Keratinocyte (primary cell): Measurements from ENCODE around the gene ZNF362. TPM values are rescaled to one million over a fixed set of nuclear protein-coding genes. Genes with fewer than 3 reads are reported as not detected.

Experiments used
- DNase-seq: peaks from one replicate; pipeline ENCODE4 v3.0.0-alpha.2; 2011; ENCODE audit warnings: low read depth, missing footprints, low spot score
- FAIRE-seq: peaks from 2 replicates; lab custom pipeline; 2011; peaks lifted over from hg19 to GRCh38; lab: Jason Lieb, UNC
- H2AFZ ChIP-seq: 2 replicates; pipeline ENCODE4 v1.6.0; 2012; ENCODE audit warnings: low read length, control low read depth, inconsistent platforms; ENCODE audit not compliant: control insufficient read depth
- H3K27ac ChIP-seq: 2 replicates; pipeline ENCODE4 v1.5.1; 2011; ENCODE audit warnings: low read length; ENCODE audit not compliant: control insufficient read depth, insufficient read depth
- H3K27me3 ChIP-seq: 3 replicates; pipeline ENCODE4 v1.6.0; 2011; ENCODE audit warnings: low read length; ENCODE audit not compliant: control insufficient read depth, insufficient read depth; ENCODE audit errors: extremely low read depth
- H3K36me3 ChIP-seq, 2 experiments: 2 replicates in 1 of 2; 3 replicates in 1 of 2; pipeline ENCODE4 v1.5.1; 2011; ENCODE audit warnings: low read length in 2 of 2, mild to moderate bottlenecking in 1 of 2; ENCODE audit not compliant: control insufficient read depth in 2 of 2, insufficient read depth in 2 of 2; ENCODE audit errors: extremely low read depth in 1 of 2
- H3K4me1 ChIP-seq: 3 replicates; pipeline ENCODE4 v1.5.1; 2011; ENCODE audit warnings: low read length; ENCODE audit not compliant: control insufficient read depth, insufficient read depth; ENCODE audit errors: extremely low read depth
- H3K4me2 ChIP-seq: 3 replicates; pipeline ENCODE4 v1.6.0; 2011; ENCODE audit warnings: low read depth, low read length; ENCODE audit not compliant: control insufficient read depth, insufficient read depth; ENCODE audit errors: extremely low read depth
- H3K4me3 ChIP-seq, 3 experiments: fragments of 200-600 bp in 1 of 3; sonication (generic) in 1 of 3; 2 replicates in 2 of 3; 3 replicates in 1 of 3; pipeline ENCODE4 v1.5.1; 2011 to 2016; ENCODE audit warnings: low read length in 3 of 3, mild to moderate bottlenecking in 3 of 3, control low read depth in 2 of 3, inconsistent platforms in 1 of 3, low read depth in 1 of 3, mixed read lengths in 1 of 3, mixed run types in 1 of 3, moderate library complexity in 1 of 3; ENCODE audit not compliant: control insufficient read depth in 2 of 3, insufficient read depth in 2 of 3; ENCODE audit errors: extremely low read depth in 1 of 3
- H3K79me2 ChIP-seq: 2 replicates; pipeline ENCODE4 v1.6.0; 2012; ENCODE audit warnings: low read length; ENCODE audit not compliant: control insufficient read depth, insufficient read depth
- H3K9ac ChIP-seq: 3 replicates; pipeline ENCODE4 v1.6.0; 2011; ENCODE audit warnings: low read length; ENCODE audit not compliant: control insufficient read depth, insufficient read depth; ENCODE audit errors: extremely low read depth
- H3K9me1 ChIP-seq: 3 replicates; pipeline ENCODE4 v1.6.0; 2011; ENCODE audit warnings: low read length; ENCODE audit not compliant: control insufficient read depth, insufficient read depth; ENCODE audit errors: extremely low read depth
- H3K9me3 ChIP-seq: 2 replicates; pipeline ENCODE4 v1.5.1; 2012; ENCODE audit warnings: low read depth, low read length; ENCODE audit not compliant: control insufficient read depth
- H4K20me1 ChIP-seq: 3 replicates; pipeline ENCODE4 v1.6.0; 2011; ENCODE audit warnings: low read length; ENCODE audit not compliant: control insufficient read depth, insufficient read depth; ENCODE audit errors: extremely low read depth
- EZH2 ChIP-seq: IDR thresholded peaks from one replicate; pipeline ENCODE4 v1.6.1; 2012; ENCODE audit warnings: inconsistent platforms, mild to moderate bottlenecking, low read length, moderate library complexity
- dilution Hi-C: fragments of 300-500 bp; cut with MboI; formaldehyde crosslinking; loops from one replicate; pipeline ENCODE4 v1.7.0; 2020; ENCODE audit warnings: low sequenced_read_pairs; ENCODE audit not compliant: extremely low pct_ligation_motif_present
- polyA plus RNA-seq, 5 experiments: library from polyadenylated mRNA; depleted of rRNA in 3 of 5; stranded (reverse) in 3 of 5; stranded (forward) in 1 of 5; unstranded in 1 of 5; fragments of >200 nt; gene quantifications; 1 replicate in 1 of 5; 2 replicates in 3 of 5; 3 replicates in 1 of 5; pipeline versions ENCODE4 v1.2.1 to v1.2.3, GENCODE V29; 2011 to 2012; ENCODE audit warnings: missing spikeins in 2 of 5, low read depth in 1 of 5, low replicate concordance in 1 of 5
- TF ChIP-seq, protein P1 (sequence below), 3 experiments: IDR thresholded peaks in 1 of 3; conservative IDR thresholded peaks in 1 of 3; optimal IDR thresholded peaks in 1 of 3; 2 replicates in 2 of 3; 3 replicates in 1 of 3; pipeline versions ENCODE3 to v1.5.1; 2011; ENCODE audit warnings: low read length in 3 of 3, mild to moderate bottlenecking in 3 of 3, moderate library complexity in 2 of 3, control low read depth in 1 of 3, inconsistent platforms in 1 of 3; ENCODE audit not compliant: insufficient read depth in 2 of 3; ENCODE audit errors: extremely low read depth in 1 of 3

ZNF362 gene
- polyA plus RNA-seq, 1 donor (not counting 4 experiments of a cell fraction or from before 2014, with no cell fraction given): 2.2 TPM

DNA sequence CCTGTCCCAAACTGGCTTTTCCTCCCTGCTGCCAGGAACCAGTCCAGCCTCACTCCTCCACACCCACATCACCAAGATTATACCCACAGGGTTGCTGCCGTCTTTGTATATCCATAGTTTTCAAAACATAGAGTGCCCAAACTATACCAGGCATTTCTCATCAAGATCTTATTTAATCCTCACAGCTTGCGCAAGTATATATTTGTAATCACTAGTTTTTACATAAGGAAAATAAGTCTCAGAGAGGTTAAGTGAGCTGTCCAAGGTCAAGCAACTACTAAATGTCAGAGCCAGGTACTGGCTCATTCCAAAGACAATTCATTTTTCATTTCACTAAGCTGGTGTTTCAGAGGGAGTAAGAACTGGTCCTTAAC lies 34.9 kb upstream of the ZNF362 start:
- Histone ChIP-seq H3K4me3 (no peak overlapping the region), H3K9ac (peak overlapping the region; percentile 38), H3K4me1 (peaks cover 38% of the 10 kb centered on the region), H3K79me2 (no peaks in the 10 kb centered on the region), H4K20me1 (no peaks in the 10 kb centered on the region), H3K4me2 (peak overlapping the region; percentile 61), H3K9me1 (no peaks in the 10 kb centered on the region), H2AFZ (no peak overlapping the region), H3K36me3 (no peaks in the 10 kb centered on the region), H3K9me3 (no peaks in the 10 kb centered on the region), H3K27me3 (no peaks in the 10 kb centered on the region), H3K27ac (peak overlapping the region; percentile 80)
- TF ChIP-seq EZH2: no peak
- TF ChIP-seq, protein P1, sequence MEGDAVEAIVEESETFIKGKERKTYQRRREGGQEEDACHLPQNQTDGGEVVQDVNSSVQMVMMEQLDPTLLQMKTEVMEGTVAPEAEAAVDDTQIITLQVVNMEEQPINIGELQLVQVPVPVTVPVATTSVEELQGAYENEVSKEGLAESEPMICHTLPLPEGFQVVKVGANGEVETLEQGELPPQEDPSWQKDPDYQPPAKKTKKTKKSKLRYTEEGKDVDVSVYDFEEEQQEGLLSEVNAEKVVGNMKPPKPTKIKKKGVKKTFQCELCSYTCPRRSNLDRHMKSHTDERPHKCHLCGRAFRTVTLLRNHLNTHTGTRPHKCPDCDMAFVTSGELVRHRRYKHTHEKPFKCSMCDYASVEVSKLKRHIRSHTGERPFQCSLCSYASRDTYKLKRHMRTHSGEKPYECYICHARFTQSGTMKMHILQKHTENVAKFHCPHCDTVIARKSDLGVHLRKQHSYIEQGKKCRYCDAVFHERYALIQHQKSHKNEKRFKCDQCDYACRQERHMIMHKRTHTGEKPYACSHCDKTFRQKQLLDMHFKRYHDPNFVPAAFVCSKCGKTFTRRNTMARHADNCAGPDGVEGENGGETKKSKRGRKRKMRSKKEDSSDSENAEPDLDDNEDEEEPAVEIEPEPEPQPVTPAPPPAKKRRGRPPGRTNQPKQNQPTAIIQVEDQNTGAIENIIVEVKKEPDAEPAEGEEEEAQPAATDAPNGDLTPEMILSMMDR (optimal IDR thresholded peaks at IDR 0.05 in 1 of 3, IDR thresholded peaks at IDR 0.05 in 1 of 3, conservative IDR thresholded peaks at IDR 0.05 in 1 of 3; ENCODE audit: extremely low read depth in 1 of 3, insufficient read depth in 2 of 3, low read length in 3 of 3): no peak
- no peak for FAIRE-seq
- DNase-seq: no peak
- dilution Hi-C loops: no loop called here

DNA sequence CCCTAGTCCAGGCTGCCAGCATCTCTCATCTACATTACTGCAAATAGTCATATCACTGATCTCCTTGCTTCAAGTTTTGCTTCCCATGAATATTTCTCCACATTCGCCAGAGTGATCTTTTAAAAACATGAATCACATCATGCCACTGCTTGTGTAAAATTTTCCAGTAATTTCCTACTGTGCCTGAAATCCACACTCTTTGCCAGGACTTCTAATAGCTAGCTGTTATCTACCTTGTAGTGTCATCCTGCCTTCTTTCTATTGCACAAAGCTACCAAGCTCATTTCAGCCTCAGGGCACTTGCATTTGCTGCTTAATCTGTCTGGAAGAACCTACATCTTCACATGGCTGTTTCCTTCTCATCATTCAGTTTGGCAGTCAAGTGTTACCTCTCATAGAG lies 33.9 kb upstream of the ZNF362 start:
- Histone ChIP-seq H3K36me3 (no peaks in the 10 kb centered on the region), H3K79me2 (no peaks in the 10 kb centered on the region), H3K9me1 (no peaks in the 10 kb centered on the region), H3K9me3 (no peaks in the 10 kb centered on the region), H3K9ac (no peak overlapping the region), H3K27me3 (no peaks in the 10 kb centered on the region), H3K4me1 (peaks cover 38% of the 10 kb centered on the region), H3K27ac (no peak overlapping the region), H2AFZ (no peak overlapping the region), H4K20me1 (no peaks in the 10 kb centered on the region), H3K4me2 (no peak overlapping the region), H3K4me3 (no peak overlapping the region)
- peak; percentile 80 for FAIRE-seq
- dilution Hi-C loops: no loop called here
- no peak for TF ChIP-seq EZH2
- TF ChIP-seq, protein P1 (optimal IDR thresholded peaks at IDR 0.05 in 1 of 3, IDR thresholded peaks at IDR 0.05 in 1 of 3, conservative IDR thresholded peaks at IDR 0.05 in 1 of 3; ENCODE audit: extremely low read depth in 1 of 3, insufficient read depth in 2 of 3, low read length in 3 of 3): no peak
- no peak for DNase-seq
